Panc1 (cell line): Measurements from ENCODE around the gene GGT6.

ENCODE experiments used
- CTCF ChIP-seq: fragments of 450-650 bp; IDR thresholded peaks from 2 replicates; pipeline ENCODE4 v1.5.1; 2017; ENCODE audit warnings: mild to moderate bottlenecking
- REST ChIP-seq, 2 experiments: IDR thresholded peaks; 2 replicates each; pipeline ENCODE4 v1.6.1; 2011 to 2012; ENCODE audit warnings: low read depth in 2 of 2, control low read depth in 1 of 2, low read length in 1 of 2, mild to moderate bottlenecking in 1 of 2, moderate library complexity in 1 of 2; ENCODE audit not compliant: insufficient read depth in 1 of 2

- TF ChIP-seq CTCF (no peak), REST (IDR thresholded peaks at IDR 0.05; ENCODE audit: insufficient read depth in 1 of 2, low read depth in 2 of 2, low read length in 1 of 2) (no peak)
Measured at GRCh38 chr17:4588898-4589625, 28.7 kb upstream of the GGT6 start.
